Adrenal gland (tissue), 5 donors: ENCODE measurements around the gene CYB561D2.

Experiments used
- CTCF ChIP-seq, 6 experiments: fragments of 450-650 bp in 4 of 6; fragments of 200-600 bp in 2 of 6; sonication (generic) in 1 of 6; IDR thresholded peaks; 1 replicate in 5 of 6; 2 replicates in 1 of 6; pipeline versions ENCODE4 v1.5.1 to v1.8.0; 2016 to 2021; ENCODE audit warnings: antibody characterized with exemption in 6 of 6, mild to moderate bottlenecking in 2 of 6, moderate library complexity in 1 of 6
- POLR2A ChIP-seq, 2 donors: fragments of 450-650 bp; IDR thresholded peaks; one replicate each; pipeline ENCODE4 v1.6.1; 2017; ENCODE audit warnings: antibody characterized with exemption in 2 of 2, mild to moderate bottlenecking in 2 of 2, moderate library complexity in 1 of 2
- donor health status: DM: no; HTN: no; CAD: no.

- TF ChIP-seq CTCF (IDR thresholded peaks at IDR 0.05), result no peak
- peak in 1 of 2 donors; percentile 24 for TF ChIP-seq POLR2A (IDR thresholded peaks at IDR 0.05)
Measured at GRCh38 chr3:50365080-50365841, 14.6 kb downstream of the CYB561D2 start.
